ENCODE results near the gene KLHDC9.

- TF ChIP-seq, protein P1, sequence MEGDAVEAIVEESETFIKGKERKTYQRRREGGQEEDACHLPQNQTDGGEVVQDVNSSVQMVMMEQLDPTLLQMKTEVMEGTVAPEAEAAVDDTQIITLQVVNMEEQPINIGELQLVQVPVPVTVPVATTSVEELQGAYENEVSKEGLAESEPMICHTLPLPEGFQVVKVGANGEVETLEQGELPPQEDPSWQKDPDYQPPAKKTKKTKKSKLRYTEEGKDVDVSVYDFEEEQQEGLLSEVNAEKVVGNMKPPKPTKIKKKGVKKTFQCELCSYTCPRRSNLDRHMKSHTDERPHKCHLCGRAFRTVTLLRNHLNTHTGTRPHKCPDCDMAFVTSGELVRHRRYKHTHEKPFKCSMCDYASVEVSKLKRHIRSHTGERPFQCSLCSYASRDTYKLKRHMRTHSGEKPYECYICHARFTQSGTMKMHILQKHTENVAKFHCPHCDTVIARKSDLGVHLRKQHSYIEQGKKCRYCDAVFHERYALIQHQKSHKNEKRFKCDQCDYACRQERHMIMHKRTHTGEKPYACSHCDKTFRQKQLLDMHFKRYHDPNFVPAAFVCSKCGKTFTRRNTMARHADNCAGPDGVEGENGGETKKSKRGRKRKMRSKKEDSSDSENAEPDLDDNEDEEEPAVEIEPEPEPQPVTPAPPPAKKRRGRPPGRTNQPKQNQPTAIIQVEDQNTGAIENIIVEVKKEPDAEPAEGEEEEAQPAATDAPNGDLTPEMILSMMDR (IDR thresholded peaks at IDR 0.05; ENCODE audit: insufficient read depth, low read length) = no peak
- TF ChIP-seq GABPA (IDR thresholded peaks at IDR 0.05; ENCODE audit: low read depth) = no peak
- no peak for TF ChIP-seq POLR2AphosphoS5 (IDR thresholded peaks at IDR 0.05; ENCODE audit: low read depth)
- TF ChIP-seq REST (IDR thresholded peaks at IDR 0.05; ENCODE audit: insufficient replicate concordance, low read depth) = no peak
- TF ChIP-seq SPI1 (IDR thresholded peaks at IDR 0.05; ENCODE audit: borderline replicate concordance, low read depth) = no peak
Observed at GRCh38 chr1:161072751-161073449, 25.3 kb upstream of the KLHDC9 start.

All from HL-60 (cell line).